T-helper 9 cell (primary cell): Measurements from ENCODE around the gene BBOX1.
"Not testable (repeated sequence)": the region's sequence is repeated elsewhere in the genome, so short reads cannot be mapped to it uniquely, and the experiment has no call there.

Source experiments
- DNase-seq: peaks from one replicate; pipeline ENCODE4 v3.0.0-alpha.2; 2020
- total RNA-seq, 2 donors: gene quantifications; one replicate each; lab custom pipeline; 2026; lab: John Stamatoyannopoulos, UW

Gene BBOX1, protein sequence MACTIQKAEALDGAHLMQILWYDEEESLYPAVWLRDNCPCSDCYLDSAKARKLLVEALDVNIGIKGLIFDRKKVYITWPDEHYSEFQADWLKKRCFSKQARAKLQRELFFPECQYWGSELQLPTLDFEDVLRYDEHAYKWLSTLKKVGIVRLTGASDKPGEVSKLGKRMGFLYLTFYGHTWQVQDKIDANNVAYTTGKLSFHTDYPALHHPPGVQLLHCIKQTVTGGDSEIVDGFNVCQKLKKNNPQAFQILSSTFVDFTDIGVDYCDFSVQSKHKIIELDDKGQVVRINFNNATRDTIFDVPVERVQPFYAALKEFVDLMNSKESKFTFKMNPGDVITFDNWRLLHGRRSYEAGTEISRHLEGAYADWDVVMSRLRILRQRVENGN
- total RNA-seq = 0 reads per million in 2 donors

DNA sequence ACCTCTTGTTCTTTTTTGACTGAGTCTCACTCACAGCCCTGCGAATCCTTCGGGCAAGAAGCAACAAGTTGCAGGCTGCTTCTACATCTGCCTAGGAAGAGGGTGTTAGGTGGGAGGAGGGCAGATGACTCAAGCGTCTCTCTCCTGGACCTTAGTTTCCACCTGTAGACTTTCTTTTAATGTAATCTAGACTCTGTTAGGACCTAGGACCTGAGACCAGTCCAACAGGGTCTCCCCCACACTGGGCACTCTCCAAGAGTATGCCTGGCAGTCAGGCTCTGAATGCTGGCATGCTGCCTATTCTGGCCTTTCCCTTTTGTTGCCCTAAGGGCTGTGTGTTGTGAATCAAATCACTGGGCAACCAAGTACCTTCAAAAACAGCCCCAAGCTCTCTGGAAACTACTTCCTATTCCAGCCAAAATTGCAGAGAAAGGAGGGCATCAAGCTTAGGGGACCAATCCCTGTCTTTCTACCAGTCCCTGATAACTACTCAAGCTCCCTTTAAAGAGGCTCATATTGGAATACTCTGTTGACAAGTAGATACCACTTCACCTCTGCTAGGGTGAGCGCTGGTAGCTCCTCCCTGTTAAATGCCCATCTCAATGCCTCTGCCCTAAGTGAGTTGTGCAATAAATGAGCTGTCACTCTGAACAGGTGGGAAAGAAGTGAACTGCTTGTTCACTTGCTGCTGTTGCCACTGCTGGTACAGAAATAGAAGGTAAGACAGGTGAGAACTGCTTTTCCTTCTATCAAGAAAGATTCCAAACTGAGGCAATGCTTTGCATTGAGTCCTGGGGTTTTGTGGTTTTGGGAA, at the start of gene BBOX1:
TSS of gene BBOX1 (plus strand) at position 514 of the 814 bp plus-strand sequence. CDS start 14,616 bp downstream, outside the sequence.
- DNase-seq = no peak

DNA sequence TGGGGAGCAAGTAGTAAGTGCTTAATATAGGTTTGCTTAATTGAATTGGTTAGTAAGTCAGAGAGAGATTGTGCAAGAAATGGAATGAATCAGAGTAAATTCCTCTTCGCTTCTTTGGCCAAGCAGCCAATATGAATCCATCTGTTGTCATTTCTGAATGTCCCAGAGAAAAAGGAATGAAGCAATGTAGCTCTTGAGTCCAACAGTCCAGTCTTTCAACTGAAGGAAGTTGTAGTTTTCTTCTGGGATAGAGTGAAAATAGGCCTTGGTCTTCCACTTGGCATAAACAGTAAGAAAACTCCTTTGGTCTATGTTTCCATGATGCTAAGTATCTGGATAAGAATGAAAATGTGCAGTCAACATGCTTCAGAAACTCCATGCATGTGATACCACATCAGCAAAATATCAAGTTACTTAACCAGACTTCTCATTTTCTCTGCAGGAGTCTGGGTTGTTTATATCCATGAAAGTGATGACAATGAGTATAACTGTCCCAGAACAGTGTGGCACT, 48.5 kb upstream of the BBOX1 start:
- no peak for DNase-seq

DNA sequence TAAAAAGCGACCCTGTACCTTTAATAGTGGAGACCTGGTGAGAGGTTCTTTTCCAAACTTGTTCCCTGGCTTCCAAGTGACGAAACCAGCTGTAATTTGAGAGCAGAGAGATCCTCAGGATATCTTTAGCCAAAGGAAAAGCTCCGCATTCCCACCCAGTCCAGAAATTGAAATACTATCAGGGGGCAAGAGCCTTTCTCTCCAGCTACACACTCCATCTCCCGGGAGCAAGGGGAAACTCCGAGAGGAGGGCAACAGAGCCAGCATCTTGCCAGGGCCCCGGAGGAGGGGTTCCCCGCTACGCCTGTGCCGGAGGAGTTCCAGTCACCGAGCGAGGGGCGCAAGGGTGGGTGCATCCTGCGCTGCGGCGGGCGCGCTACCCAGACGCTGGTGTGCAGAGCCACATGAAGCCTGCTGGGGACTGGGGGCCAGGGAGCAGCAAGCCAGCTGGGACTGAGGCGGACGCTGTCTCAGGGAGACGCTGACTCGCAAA, 46.6 kb upstream of the BBOX1 start, which contains the start of gene FIBIN:
TSS of gene FIBIN (plus strand) at position 148 of the 493 bp plus-strand sequence. CDS start 415 bp downstream, outside the sequence.
- no peak for DNase-seq

DNA sequence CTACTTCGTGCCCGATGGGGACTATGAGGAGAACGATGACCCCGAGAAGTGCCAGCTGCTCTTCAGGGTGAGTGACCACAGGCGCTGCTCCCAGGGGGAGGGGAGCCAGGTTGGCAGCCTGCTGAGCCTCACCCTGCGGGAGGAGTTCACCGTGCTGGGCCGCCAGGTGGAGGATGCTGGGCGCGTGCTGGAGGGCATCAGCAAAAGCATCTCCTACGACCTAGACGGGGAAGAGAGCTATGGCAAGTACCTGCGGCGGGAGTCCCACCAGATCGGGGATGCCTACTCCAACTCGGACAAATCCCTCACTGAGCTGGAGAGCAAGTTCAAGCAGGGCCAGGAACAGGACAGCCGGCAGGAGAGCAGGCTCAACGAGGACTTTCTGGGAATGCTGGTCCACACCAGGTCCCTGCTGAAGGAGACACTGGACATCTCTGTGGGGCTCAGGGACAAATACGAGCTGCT, 46.0 kb upstream of the BBOX1 start:
- DNase-seq = no peak

DNA sequence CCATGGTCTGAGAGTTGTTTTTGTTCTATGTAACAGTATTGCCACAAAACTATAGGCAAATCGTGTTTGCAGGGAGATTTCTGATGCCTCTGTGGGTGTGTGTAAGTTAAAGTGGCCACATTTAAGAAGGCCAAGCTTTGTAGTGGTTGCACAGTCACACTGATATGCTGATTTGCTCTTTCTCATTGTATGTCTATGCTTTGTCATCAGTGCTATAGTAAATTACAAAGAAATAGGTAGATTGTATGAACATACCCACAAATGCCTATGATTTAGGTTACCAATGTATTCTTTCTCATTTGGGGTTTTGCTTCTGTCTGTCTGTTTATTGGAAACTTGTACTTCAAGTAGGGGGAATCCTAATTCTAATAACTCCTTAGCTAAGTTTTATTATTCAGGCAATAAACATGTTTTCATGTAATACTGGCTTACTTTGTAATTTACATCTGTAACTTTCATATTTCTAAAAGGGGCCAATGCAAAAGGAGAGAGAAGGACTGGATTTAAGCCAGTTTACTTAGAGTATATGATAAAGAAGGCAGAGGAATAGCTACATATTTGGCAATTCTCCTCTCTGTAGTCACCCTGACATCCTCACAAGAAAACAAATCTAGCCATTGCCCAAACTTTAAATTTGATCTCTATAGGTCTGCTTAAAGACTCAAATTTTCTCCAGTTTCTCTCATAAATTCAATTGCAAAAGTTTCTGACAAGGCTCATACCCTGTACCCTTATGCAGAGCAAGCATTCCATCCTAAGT, 44.7 kb upstream of the BBOX1 start:
- no peak for DNase-seq

DNA sequence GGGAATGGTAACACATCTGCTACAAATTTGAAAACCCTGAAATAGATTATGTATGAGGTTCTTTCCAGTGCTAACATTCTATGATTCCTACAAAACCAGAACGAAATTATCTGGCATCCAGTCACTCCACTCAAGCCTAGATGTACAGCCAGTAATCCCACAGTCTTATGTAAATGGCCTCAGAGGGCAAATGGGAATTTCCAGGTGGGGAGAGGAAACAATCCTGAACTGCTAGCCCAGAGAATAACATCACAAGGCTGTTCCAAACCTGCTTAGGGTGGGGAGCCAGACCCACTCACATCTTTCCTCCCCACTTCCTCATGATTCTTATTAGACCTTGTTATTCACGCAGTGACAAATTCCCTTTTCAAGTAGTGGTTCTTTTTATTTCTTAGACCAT, 43.2 kb upstream of the BBOX1 start:
- no peak for DNase-seq

DNA sequence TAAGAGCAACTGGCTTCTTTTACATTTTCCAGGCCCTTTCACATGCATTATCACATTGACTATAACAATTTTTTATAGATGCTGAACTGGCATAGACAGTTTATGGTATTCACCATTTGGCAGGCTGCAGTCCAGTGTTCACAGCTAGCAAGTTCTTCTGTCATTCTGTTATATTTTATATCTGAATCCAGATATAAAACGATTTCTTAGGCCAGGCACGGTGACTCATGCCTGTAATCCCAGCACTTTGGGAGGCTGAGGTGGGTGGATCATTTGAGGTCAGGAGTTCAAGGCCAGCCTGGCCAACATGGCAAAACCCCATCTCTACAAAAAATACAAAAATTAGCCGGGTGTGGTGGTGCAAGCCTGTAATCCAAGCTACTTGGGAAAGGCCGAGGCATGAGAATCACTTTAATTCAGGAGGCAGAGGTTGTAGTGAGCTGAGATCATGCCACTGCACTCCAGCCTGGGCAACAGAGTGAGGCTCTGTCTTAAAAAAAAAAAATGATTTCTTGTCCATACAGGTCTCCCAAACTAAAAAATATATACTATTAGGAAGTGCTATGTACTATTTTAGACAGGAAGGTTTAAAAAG, 39.4 kb upstream of the BBOX1 start:
- DNase-seq = not testable (repeated sequence)

DNA sequence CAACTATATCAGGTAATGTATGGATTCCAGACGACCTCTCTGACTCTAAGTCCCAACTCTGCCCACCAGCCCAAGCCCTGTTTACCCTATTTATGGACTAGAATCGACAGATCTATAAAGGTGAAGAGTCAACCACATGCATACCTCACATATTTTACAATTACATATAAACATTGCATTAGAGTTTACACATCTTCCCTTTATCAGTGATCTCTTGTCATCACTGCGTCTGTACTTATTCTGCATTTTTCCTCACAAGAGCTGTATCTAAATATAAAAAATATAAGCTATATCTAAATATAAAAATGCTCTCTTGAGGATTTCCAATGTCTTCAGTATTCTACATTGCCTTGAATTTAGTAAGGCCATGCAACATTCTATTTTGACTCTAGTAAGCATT, 38.2 kb upstream of the BBOX1 start:
- DNase-seq = no peak

DNA sequence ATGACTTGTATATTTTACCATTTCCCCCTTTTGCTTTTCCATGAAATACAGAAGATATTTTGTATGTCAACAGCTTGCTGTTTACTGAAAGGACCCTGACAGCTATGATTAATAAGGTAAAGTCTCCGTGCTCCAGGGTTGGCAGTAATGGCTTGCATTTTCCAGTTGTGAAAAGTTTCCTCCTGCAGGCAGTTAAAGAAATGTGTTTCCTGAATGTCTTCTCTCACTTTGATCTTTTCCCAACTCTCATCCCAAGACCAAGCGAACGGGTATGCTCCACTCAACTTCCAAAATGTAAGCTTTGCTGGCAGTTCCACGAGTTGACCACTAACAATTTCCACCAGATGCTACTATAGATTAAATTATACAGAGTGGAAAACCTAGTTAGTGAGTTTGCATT, 37.8 kb upstream of the BBOX1 start:
- DNase-seq = no peak

DNA sequence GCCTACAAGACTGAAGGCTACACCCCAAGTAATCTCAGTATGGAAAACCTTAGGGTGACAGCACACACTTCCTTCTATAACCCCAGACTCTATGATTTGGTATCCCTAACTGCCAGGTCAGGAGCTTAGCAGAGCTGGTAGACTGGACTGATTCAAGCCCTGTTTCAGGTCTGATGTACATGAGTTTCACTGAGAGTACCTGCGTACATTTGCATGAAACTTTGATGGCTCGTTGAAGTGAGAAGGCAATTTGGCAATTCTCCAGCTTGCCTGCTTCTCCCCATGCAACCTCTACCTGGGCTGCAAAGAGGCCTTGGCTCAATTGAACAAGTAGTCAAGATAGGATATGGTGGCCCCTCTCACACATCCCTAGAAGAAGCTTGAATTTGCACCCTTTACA, 36.5 kb upstream of the BBOX1 start:
- no peak for DNase-seq

DNA sequence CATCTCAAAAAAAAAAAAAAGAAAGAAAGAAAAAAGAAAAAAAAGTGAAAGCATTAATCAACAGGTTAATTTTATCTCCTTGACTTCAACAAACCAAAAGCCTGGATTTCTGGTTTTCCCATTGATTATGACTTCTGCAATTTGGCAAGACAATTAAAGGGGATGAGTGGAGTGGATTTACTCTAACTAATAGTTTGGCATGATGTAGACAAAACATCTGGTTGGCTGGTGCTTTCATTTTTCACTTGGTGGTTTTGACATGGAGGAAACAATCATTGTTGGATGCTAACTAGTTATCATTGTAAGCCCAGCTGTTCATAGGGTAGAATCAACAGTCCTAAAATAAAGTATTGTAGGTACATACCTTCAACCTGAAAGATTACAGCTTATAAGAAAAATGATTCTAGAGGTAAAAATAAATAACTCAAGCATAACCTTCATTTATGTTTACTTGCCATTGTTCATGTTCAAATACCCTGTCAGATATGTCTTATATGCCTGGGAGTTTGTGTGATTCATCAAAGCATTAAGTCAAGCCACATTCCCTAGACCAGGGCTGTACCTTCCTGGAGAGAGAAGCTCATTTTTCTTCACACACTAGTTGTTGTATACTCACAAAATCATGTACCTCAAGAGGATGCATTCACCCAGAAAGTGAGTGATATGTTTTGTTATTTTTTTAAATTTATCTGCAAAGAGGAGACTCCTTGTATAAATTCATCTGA, 31.6 kb upstream of the BBOX1 start:
- DNase-seq = no peak

DNA sequence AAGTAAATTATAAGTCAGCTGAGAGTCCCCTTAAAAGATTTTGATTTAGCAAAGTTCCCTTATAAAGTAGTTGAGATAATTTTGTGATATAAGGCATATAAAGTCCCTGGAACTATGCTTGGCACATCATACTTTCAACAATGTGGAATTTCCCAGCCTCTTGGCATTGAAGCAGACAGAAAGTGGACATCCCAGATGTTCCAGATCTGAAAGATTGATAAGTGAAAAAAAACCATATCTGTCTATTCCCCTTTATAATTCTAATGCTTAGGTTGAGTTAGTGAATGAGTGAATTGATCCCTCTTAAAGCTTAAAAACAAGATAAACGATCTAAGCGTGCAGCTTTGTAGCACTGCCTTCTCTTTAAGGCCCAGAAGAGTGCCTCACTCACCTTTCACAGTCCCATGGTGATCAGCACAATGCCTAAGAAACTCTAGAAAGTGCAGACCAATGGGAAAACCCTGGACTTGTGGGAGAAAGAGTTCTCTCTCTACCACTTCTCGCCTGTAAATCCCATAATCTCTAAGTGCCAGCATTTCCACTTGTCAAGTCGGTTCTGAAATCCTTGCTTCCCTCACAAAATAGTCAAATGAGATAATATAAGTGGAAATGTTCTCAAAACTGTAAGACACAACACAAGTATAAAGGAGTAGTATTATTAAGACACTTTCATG, 28.9 kb upstream of the BBOX1 start:
- DNase-seq = no peak

DNA sequence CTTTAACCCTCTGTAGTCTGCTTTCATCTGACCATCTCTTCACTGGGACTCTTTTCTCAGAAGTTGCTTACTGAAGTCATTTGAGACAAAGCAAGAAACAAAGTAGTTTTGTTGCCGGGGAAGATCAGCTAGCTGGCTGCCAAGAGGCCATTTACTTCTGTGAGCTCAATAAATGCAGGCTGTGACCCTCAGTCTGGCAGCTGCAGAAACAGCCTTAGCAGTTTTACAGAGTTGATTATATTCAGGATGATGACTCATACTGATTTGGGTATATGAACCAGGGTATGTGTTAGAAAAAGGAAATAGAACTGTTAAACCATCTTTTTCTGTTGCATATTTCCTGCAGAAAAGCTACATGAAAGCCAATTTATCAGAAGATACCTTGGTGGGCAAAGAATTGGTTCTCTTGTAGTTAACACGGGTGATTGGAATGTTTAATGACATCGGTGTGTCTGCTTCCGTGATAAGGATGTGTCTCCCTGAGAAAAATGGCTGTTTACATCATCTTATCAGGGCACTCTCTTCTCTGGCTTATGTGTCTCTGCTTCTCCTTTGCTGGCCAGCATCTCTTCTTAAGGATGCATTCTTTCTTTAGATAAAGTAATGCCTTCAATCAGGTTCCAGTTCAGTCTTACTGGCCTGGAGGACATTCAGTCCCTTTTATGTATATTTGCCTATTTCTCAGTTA, 28.2 kb upstream of the BBOX1 start:
- no peak for DNase-seq

DNA sequence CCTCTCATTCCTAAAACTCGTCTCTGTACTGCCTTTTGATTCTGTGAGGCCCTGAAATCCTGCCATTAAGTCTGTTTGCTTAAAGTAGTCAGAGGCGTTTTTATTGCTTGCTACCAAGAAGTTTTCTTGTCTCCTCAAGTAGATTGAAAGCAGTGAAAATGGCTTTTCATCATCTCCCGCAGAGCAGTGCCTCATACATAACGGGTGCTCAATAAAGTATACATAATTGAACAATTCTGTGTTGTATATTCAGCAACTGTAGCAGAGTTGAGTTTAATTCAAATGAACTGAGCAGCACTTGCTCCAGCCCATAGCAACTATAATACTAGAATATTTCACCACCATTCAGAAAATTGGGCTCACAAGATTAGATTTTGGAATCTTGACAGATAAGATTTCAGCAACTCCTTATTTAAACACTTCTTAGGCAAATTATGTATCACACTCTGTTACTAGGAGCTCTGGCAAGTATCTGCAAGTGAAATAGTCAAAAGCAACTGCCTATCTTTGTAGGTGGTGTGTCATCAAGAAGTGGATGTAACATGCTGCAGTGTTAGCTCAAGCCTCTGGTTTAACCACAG, 26.7 kb upstream of the BBOX1 start:
- no peak for DNase-seq

DNA sequence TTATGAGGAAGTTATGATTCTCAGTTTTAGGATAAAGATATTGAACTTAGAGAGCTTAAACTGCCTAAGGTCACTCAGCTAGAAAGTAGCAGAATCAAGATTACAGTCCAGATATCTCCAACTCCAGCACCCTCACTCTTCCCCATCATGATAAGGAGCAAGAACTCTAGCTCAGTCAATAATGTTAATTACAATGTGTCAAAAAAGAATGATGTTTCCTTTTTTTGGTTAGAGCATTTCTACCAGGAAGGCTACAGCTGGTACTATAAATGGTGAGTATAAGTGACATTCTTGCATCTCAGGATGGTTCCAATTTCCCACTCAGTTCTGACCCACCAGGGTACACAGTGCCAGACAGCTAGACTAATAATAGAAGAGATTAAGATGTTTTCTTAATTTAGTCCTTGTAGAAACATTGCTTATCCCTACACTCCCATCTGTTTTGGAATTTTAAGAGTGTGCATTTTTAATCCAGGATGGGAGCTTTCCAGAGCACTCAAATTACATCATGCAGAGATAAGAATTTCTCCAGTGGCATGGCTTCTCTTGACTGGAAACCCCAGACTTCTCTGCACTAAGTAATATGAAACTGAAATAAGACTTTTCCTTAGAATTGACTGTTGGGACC, 21.6 kb upstream of the BBOX1 start:
- DNase-seq = no peak

DNA sequence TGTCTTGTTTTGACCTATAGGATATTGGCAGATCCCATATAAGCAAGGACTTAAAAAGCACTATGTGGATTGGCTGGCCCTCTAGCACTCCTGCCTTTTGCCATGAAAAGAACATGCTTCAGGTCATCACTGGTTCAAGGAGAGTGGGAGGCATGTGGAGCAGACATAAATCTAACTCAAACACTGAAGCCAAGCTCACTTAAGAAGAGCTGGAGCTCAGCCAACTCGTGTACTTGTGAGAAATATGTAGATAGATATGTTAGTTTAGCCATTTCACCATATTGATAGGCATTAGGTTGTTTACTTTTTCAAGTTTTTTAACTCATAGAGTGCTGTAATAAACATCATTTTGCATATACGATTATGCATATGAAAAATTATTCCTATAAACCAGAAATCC, 19.9 kb upstream of the BBOX1 start:
- DNase-seq = no peak

DNA sequence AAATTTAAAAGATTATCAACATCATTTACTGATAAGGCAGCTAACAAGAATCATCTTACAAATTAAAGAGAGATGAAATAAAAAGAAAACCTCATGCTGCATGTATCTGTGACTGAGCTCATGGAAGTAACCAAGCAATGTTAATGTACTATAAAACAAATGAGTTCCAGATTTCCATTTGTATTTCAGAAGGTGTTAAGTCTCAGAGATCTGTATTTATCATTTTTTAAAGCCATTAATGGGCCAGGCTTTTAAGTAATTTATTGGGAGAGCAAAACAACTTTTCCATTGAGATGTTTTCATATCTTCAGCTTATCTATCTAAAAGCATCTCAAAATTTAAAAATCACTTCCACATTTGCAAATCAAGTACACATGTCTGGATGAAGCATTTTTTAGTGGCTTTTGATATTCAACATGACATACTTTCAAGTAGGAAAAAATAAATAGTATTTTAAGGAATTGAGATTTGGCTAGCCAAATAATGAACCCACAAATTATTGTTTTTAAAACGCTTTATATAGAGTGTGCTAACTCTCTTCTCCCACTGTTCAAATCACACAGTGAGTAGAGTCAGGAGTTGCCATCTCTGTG, 17.9 kb upstream of the BBOX1 start:
- no peak for DNase-seq

DNA sequence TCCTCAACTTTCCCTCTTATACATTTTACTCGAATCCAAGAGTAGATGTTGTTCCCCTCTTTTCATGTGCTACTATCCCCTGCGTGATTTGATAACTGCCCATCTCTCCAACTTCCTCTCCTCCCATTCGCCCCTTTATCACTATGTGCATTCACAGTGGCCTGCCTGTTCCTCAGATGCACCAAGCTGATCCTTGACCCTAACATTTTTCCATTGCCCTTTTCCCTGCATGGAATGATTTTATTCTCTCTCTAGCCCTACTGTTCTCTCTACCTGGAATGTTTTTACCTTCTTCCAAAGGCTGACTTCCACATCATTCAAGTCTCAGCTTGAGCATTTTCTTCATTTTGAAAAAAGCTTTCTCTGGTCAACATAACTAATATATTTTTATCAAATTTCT, 15.8 kb upstream of the BBOX1 start:
- DNase-seq = no peak
